GM12892 (cell line): ENCODE results near the gene ANXA6.

Experiments used
- POLR2A ChIP-seq: IDR thresholded peaks from 2 replicates; pipeline ENCODE4 v1.6.1; 2011; ENCODE audit warnings: low read depth, low read length, control low read depth
- POLR2AphosphoS5 ChIP-seq: IDR thresholded peaks from 2 replicates; pipeline ENCODE4 v1.6.1; 2011; ENCODE audit warnings: low read depth, low read length, control low read depth
- TAF1 ChIP-seq: IDR thresholded peaks from 2 replicates; pipeline ENCODE4 v1.6.1; 2011; ENCODE audit warnings: low read depth, mild to moderate bottlenecking, control low read depth, low read length, borderline replicate concordance

- TF ChIP-seq POLR2A (no peak), POLR2AphosphoS5 (no peak), TAF1 (no peak)
Measured at GRCh38 chr5:151130922-151131891, 26.4 kb downstream of the ANXA6 start.
